NCI-H187 treated with DMSO at 0.1 percent for 48 hours (cell line): ENCODE measurements around the gene GNB5.

Source experiments
- DNase-seq: peaks from one replicate; lab custom pipeline; 2025; lab: John Stamatoyannopoulos, UW

GNB5 gene

DNA sequence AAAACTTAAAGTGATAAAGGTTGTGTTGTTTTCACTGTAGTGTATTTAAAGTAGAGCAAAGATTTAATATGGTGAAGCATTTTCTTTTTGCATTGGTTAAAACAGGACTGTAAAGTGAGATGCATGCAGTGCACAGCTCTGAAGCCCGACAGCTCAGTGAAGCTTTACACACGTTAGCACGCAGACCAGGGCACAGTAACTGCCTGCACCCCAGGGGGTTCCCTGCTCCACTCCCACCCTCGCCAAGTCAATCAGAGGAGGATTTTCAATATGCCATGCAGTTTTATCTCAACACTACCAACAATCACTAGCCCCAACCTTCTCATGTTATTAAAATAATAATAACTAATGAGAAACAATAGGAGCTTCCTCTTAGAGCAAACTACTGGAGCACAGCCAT lies 50.5 kb downstream of the GNB5 start:
- DNase-seq: no peak

DNA sequence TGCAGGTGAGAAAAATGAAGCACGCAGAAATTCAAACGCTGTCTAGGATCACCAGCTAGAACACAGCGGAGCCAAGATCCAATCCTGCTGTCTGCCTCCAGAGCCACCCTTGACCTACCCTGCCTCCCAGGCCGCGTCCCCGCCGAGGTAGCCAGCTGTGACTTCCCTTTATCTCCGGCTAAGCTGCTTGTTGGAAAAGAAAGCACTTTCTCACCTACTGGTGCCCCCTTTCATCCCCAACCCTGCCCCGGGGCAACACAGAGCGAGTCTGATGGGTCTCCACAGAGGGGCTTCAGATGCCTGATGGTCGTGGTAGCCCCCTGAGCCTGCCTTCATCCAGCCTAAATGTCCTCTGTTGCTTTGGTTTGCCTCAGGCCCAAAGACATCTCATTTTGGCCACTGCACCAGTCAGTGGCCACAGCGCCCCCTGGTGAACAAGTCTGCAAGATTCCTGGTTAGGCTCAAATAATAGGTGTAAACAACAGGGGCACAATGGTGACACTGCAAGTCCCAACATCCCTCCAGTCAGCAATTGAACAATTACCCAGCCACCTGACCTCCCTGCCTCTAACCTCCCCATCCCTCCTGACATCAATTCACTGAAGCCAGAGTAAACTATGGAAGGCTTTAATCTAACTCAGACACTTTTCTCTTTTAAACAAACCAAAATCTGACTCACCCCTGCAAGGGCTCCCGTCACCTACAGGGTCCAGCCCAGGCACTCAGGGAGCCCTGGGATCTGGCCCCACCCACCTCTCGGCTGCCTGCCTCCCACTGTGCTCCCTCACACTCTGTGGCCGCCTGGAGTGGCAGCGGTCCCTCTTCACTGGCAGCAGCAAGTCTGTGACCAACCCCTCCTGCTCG lies 51.4 kb downstream of the GNB5 start:
- DNase-seq: no peak

DNA sequence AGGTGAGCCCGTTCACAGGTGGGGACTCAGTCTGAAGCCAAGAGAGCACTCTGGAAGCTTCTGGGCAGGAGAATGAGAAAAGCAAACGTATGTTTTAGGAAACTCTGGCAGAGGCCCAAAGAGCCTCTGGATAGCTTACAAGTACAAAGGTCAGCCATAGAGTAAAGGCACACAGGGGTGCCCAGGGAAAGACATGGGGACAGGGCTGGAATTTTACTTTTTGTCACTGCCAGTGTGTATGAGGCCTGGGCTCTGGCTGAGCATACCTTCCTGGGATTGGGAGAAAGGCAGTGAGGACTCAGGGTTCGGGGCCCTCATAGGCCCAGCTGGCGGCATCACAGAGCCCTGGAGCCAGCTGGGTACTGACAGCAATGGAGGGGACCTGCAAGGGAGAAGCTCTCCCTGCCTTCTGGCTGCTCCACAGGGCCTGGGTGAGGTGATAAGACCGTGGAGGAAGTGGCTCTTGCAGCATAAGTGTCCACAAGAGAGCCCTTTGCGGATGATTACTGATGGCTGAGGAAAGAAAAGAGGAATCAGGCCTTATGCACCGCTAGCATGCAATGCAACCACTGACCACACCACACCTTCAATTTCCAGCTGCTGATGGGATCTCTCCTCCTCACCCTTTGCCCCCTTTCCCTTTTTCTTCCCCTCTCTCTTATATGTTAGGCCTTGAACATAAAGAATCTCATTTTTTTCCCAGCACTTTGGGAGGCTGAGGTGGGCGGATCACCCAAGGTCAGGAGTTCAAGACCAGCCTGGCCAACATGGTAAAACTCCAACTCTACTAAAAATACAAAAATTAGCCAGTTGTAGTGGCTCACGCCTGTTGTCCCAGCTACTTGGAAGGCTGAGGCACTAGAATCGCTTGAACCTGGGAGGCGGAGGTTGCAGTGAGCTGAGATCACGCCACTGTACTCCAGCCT lies 53.5 kb downstream of the GNB5 start:
- no peak for DNase-seq

DNA sequence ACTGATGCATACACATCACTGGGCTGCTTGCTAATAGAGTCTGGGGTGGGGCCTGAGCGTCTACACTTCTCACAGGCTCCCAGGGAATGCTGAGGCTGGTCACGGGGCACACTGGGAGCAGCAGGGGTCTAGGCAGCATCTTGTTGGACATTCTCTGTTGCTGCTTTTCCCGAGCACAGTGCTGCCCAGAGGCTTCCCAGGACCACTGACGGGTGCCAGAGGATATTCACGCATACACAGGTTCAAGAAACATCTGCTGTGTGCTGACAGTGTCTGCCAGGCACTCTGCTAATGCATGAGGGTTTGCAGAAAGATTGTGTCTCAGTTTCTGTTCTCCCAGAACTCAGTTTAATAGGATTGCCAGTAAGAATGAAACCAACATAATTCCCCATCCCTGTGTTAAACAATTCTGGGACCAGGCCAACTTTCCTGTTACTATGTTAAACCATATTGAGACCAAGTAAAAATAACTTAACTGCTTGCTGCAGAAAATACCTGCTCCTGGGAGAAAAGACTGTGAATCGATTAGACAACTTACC lies 54.7 kb downstream of the GNB5 start:
- no peak for DNase-seq

DNA sequence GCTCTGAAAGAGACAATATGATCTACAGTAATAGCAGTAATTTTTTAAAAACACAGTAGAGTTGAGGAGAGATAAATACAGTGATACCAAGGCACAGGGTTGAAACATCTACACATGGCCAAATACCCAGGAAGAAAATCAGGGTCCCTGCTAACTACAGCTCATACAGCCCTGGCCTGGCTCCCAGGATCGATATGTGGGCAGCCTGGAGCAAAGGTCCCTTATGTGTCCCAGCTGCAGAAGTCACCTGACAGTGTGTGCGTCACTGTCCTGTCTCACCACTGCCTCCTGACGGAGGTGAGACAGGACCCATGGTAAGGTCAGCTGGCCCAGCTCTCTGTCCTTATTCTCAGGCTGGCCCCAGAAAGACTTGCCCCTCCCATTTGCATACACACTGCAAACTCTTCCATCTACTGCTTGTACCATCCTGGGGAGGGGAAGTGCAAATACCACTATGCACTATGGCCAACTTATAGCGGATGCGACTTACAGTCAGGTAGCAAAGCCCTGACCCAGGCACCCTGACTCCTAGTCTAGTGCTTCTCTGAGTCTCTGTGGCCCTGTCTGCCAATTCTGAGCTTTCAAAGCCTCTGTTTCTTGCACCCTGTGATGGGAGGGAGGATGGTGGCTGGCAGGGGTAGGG lies 56.6 kb downstream of the GNB5 start:
- DNase-seq: no peak

DNA sequence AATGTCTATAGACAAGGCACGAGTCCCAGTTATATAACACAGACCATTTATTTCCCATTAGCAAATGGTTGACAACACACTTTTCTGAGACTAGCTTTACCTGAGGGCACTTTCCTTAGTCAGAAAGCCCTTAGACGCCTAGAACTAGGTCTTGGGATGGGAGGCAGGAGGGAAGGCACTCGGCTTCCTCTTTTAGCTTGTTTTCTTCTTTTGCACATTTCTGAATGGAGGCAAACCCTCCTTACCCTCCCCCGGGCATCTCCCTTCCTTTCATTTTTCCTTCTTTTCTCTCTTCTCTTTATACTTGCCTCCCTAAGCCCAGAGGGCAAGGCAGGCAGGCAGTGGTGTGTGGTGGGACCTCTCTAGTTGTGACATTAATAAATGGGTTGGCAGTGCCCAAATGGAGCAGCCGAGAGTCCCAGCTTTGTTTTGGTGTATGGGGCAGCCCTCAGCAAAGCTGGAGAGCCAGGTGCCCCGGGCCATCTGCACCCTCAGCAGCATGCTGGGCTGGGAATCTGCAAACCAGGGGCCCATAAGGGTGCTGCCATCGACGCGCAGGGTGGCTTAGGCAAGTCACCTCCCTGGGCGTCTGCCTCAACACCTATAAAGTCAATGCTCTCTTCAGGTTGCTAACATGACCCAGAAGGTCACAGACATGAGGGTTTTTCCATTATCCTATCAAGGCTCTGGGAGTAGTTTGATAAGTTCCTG lies 57.5 kb downstream of the GNB5 start:
- no peak for DNase-seq

DNA sequence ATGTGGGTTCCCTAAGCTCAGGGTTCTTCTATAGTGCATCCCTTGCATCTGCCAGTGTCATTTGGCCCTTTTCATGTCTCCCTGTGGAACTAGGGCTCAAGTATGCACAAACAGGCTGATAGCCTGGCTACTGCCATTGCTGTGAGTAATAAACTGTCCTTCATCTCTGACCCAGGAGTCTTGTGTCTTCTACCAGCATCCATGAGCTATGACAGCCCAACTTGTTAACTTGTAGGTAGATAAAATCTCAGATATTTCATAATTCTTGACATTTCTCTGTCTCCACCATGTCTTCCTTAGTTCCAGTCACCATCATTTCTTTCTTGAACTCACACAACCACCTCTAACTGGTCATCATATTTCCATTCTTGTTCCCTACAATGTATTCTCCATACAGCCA lies 59.1 kb downstream of the GNB5 start:
- no peak for DNase-seq

DNA sequence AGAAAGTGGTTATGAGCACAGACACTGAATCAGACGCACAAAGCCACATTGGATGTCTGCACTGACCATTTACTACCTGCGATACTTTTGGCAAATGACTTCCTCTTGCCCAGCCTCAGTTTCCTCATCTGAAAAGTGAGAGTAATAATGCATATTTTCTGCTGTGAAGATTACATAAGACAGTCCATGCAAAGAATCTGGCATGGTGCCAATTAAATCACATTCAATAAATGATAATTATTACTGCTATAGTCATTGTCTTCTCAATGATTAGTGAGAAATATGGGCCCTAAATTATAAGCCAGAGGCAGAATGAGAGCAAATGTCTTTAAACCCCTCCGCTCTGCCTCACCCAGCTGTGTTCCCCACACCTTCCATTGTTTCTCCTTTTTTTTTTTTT lies 62.6 kb downstream of the GNB5 start:
- no peak for DNase-seq

DNA sequence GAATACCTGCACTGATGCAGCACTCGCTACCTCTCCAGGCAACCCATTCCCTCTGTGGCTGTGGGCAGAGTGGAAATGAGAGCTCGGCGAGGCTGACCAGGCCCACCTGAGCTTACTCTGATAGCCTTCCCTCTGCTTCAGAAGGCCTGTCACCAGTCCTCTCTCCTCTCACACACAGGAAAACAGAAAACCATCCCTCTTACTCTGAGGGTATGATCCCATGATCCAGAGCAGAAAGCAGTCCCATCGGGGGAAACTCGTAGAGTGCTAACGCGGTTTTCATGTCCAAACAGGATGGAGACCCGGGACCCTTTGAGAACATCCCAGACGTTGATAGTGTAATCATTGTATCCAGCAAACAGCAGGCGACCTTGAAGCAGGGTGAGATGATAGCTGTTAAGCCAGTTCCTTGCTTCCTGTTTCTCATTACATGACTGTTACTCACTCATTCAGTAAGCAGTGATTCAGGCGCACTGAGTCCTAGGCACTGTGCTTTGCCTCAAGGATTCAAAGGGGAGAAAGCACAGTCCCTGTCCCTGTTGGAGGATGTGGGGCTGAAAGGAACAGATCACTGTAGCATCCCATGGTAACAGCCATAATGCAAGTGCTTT lies 66.8 kb downstream of the GNB5 start:
- DNase-seq: no peak

DNA sequence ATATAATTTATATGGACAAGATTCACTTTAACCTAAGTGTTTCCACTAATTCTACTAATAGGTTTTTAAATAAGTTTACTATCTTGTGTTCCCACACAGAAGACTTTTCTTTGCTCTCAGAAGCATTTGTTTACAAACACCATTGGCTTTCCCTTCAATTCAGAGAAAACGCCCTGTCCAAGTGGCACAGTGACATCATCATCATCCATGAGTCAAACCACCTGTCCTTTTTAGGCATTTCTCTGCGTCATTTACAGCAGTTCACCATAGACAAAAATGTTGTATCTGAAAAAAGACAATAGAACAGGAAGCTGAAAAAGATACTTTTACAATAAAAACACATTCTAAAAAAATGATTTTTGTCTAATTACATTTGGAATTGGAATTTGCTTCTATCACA lies 69.3 kb downstream of the GNB5 start:
- DNase-seq: no peak

DNA sequence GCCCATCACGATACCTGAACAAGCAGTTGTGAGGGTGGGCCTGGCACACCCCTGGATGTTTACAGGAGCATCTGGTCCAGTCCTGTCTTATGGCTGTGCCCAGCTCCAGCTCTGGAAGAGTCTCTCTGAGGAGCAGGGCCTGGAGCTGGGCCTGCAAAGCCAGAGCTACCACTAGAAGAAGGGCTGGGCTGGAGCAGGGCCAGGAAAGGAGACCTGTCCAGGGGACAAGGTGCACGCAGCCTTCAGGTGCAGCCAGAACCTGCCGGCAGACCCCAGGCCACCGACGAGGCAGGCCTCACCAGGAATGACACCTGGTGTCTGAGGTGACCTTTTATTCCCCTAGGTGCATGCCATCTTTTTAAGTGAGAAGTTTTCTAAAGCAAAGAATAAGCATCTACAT lies 70.2 kb downstream of the GNB5 start:
- no peak for DNase-seq

DNA sequence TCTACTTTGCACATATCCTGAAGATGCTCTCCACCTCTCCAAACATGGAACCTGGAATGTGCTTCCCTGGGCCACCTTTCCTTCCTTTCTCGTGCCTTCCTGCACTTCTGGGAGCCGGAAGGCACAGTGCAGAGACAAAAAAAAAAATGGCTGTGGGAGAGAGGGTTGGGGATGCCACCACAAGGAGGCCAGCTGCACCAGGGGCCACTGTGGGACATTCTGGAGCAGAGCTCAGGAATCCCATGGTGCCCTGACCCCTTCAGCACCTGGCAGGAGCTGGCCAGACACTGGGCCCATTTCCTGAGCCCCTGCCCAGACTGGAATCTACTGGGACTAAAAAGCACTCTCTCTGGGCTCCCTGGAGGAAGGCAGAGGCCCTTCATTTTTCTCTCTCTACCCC lies 70.7 kb downstream of the GNB5 start:
- DNase-seq: no peak

DNA sequence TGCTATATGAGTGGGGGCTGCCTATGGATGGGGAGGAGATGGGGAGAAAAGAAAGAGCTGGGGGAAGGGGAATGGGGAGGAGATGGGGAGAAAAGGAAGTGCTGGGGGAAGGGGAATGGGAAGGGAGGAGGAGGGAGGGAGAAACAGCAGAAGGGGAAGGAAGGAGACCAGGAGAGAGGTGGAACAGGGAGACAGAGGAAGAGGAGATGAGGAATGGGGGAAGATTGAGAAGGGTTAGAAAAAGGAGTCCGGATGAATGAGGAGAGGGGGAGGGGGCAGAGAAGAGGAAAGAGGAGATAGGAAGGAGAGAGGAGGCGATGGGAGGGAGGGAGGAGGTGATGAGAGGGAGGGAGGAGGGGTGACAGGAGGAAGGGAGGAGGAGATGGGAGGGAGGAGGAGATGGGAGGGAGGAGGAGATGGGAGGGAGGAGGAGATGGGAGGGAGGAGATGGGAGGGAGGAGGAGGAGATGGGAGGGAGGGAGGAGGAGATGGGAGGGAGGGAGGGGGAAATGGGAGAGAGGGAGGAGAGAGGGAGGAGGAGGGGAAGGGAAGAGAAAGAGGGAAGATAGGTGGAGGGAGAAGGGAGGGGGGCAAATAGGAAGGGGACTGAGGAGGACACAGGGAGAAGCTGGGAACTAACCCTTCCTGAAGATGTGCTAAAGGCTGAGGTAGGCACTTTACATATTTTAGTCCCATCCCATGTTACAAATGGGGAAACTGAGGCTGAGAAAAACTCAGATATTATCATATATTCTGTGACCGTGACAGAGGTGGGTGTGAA lies 72.0 kb downstream of the GNB5 start:
- DNase-seq: no peak

DNA sequence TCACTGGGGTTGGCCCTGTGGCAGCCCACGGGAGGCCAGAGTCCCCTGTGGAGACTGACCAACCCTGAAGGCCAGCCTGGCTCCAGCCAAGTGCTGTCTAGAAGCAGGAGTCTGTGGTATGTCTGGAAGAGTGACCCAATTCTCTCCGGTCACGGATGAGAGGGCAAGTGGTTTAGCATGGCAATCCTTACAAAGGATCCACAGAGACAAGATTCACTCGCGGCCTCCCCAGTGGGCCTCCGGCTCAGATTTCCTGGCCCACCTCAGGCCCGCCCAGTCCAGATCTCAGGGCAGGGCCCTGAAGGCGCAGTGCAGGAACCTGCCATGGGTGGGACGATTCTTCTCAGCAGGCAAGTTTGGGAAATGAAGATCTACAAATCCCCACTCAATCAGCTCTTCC lies 73.6 kb downstream of the GNB5 start:
- DNase-seq: no peak

DNA sequence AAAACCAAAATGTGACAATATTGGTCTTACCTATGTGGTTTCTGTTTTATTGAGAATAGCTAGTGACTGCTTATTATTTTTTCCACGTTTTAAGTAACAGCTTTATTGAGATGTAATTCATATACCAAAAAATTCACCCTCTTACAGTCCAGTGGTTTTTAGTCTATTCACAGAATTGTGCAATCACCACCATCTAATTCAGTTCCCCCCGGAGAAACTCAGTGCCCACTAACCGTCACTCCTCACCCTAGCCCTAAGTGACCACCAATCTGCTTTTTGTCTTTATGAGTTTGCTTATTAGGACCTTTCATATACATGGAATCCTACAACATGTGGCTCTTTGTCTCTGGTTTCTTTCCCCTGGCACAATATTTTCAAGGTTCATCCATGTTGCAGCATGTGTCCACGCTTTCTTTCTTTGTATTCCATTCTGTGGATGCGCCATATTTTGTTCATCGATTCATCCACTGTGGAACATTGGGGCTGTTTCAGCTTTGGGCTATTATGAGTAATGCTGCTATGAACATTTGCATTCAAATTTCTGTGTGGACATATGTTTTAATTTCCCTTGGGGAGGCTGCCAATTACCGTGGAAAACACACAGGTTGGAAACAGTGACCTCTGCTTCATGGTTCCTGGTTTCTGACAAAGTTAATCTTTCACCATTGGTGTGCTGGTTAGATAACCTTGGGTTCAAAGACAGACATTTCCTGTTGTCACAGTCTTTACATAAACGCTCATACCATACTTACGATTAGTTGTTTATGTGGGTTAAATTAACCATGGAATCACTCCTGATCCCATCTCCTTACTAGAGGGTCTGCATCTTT lies 75.4 kb downstream of the GNB5 start:
- DNase-seq: no peak

DNA sequence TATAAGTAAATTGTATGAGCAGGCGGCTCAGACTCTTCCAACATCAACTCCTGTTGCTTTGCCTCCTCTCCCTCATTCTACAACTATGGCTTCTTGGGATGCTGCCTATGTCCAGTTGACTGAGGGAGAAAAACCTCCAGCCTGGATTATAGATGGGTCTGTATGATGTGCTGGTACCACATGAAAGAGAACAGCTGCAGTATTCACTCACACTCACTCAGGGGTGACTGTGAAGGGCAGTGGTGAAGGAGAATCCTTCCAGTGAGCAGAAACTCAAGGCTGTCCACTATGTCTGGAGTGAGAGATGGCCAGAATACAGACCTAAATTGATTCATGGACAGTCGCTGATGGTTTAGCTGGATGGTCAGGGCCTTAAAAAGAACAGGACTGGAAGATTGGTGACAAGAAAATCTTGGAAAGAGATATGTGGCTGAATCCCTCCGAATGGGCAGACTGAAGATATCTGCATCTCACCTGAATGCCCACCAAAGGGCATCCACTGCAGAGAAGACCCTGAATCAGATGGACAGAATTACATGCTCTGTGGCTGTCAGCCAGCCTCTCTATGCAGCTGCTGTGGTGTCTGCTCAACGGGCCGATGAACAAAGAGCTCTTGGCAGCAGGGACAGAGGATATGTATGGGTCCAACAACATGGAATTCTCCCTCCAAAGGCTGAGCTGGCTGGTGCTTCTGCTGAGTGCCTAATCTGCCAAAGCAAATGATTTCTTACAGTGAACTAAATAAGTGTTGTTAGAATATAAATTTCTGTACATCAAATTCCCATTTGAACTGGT lies 76.7 kb downstream of the GNB5 start:
- no peak for DNase-seq

DNA sequence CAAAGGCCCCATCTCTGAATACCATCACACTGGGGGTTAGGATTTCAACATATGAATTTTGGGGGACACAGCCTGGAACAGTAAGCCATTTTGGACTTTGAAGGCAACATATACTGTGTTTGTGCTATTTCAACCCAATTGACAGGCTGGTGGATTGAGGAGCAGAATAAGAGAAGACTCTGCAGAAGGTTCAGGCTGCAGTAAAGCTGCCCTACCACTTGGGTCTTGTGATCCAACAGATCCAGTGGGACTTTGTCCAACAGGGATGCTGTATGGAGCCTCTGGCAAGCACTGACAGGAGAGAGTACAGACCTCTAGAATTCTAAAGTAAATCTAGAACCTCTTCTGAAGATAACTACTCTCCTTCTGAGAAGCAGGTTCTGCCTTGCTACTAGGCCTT lies 77.5 kb downstream of the GNB5 start:
- no peak for DNase-seq

DNA sequence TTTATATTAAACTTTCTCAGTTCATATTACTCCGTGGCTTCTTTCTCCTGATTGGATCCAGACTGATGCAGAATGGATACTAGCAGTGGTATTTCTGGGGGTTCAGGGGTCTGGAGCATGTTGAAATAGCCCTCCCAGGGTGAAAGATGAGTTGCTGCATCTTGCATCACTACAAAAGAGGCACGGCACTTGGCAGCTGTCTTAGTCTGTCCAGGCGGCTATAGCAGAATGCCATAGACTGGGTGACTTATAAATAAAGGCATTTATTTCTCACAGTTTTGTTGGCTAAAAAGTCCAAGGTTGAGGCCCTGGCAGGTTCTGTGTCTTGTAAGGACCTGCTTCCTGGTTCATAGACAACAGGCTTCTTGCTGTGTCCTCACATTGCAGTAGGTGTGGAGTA lies 78.0 kb downstream of the GNB5 start:
- DNase-seq: no peak
